ENCODE data around the gene KIT. TPM values are rescaled to one million over a fixed set of nuclear protein-coding genes. Genes with fewer than 3 reads are reported as not detected.
A peak's percentile ranks its signal among the peaks of the same experiment; 100 is the strongest.

The KIT gene
- total RNA-seq, 1 donor from 2014 or later: 1.4 TPM

DNA sequence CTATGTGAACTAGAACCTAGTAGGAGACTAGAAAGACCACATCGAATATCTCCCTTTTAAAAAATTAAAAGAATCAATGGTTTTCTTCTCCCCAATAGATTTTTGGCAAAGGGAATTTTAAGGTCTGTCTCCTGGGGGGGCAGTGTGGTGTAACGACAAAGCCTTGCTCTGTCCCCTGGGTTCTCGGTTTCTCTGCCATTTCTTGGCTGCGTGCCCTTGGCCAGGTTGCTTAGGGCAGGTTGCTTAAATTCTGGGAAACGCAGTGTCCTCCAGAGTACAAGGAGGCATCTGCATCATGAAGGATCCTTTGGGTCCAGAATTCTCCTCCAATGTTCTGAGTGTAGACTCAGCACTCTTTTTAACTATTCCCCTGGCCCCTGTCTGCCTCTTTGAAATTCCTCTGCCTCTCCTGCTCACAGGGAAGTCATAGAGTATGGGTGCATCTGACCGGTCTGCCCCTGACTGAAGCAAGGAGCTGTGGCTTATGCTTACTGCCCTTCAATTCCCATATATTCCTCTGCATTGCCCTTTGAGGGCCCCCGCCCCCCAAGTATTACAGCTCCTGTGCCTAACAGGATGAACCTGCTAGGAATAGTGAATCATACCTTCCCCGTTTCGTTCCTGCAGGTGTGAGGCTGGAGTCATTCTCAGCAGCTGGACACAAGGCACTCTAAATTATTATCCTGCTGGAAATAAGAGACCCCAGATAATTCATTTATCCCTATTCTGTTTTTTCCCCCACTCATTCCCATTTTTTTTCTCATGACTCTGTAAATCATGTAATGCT lies 2.2 kb downstream of the KIT start:
- ATAC-seq (no peak), DNase-seq (no peak)
- intact Hi-C loops (cut with micrococcal nuclease): no loop called here

DNA sequence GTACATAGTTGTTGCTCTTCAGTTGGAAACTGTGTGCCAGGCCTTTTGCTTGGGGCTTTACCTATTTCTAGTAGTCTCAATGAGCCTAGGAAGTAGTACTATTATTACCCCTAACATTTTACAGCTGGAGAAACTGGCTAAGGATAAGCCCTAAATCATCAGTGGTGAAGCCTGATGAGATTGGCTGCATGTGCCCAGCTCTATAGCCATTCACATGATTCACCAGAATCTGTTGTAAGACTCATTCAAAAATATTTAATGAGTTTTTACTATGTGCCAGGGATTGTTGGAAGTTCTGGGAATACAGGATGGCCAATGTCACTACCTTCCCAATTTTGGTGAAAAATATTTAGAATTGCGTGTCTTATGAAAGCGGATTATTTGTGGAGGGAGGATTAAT lies 2.8 kb downstream of the KIT start:
- no peak for ATAC-seq
- intact Hi-C loops (cut with micrococcal nuclease): no loop called here
- DNase-seq: no peak

DNA sequence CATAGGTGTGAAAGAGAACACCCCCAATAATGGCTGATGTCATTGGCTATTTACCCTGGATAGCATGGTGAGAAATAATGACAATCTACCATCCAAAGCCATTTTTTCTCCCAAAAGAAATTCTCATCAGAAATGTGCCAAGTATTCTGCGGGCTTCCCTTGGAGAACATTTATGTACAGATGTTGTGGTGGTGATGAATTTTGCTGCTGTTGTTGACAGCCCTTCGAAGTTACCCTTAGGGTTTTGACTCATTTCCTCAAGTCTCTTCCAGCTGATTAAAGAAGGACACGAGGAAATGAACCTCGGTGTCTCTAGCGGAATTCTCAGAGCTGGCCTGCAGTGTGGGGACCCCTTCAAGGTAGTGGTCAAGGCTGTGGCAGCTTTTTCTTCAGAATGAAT lies 3.4 kb downstream of the KIT start:
- no peak for ATAC-seq
- intact Hi-C loops (cut with micrococcal nuclease): no loop called here

DNA sequence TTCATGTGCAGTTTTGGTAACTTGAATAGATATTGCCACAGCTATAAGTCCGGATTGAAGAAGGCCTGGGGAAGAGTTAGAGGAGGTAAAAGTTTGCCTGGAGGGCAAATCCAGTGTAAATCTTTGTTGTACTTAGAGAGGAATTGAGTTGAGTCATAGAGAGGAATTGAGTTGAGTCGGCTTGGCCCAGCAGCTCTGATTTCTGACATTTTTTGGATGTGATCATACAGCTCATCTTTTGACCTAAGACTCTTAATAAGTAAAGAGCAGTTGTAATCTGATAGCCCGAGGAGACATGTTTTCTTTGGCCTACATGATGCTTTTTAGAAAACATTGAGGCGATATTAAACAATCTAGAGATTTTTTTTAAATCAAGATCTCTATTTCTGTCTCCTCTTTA lies 3.9 kb downstream of the KIT start:
- ATAC-seq (no peak), DNase-seq (no peak)
- intact Hi-C loops (cut with micrococcal nuclease): no loop called here

More for the DNA sequence above, 3.4 kb downstream of the KIT start:
- DNase-seq: no peak

DNA sequence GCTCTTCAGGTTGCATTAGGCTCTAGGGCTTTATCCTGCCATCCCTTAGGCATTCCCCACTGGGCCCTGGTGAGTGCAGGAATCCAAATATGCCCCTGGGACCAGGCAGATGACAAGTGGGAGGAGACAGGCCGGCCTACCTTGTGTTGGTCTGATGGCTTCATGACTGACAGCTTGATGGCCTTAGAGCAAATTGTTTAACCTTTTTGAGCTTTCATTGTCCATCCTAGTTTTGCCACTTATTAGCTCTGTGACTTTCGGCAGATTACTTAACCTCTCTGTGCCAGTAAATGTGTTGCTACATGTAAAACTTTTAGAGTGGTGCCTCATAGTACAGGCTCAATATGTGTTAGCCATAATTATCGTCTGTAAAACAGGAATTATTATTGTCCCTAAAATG lies 4.4 kb downstream of the KIT start:
- intact Hi-C loops (cut with micrococcal nuclease): no loop called here
- DNase-seq (no peak), ATAC-seq (no peak)

DNA sequence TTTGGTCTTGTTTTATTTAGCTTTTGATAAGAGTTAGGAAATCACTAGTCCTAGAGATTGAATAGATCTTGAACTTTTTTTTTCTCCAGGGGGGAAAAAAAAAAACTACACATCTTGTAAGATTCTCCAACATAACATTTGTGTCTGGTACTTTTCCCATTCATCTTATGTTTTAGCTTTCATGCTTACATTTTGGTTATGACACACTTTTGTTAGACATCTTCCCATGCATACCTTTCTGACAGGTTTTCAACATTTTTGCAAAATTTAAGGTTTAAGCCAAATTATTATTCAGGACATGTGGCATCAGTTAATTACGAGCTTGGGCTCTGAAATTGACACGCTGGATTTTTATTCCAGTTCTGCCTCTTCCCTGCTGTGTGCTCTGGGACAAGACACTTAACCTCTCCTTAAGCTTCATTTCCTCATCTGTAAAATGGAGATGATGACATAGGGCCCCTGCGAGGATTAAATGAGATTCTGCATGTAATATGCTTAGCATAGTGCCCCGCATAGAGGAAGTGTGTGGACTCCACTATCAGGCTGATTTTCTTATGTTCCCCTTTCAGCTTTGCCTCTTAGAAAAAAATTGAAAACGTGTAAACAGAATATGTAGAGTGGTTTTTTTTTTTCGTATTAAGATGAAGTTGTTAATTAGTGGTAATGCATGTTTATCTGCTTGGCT lies 5.3 kb downstream of the KIT start:
- ATAC-seq: no peak
- intact Hi-C loops (cut with micrococcal nuclease): no loop called here
- no peak for DNase-seq

DNA sequence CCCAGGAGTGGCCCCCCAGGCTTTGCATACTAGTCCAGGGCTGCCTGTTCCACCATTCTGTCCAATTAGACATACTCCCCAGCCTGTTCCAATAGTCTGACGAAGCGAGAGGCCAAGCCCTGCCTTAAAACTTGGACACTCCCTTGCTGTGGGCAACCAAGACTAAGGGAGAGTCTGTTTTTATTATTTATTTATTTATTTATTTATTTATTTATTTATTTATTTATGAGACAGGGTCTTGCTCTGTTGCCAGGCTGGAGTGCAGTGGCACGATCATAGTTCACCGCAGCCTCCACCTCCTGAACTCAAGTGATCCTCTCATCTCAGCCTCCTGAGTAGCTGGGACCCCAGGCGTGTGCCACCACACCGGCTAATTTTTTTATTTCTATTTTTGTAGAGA lies 6.6 kb downstream of the KIT start:
- intact Hi-C loops (cut with micrococcal nuclease): no loop called here

DNA sequence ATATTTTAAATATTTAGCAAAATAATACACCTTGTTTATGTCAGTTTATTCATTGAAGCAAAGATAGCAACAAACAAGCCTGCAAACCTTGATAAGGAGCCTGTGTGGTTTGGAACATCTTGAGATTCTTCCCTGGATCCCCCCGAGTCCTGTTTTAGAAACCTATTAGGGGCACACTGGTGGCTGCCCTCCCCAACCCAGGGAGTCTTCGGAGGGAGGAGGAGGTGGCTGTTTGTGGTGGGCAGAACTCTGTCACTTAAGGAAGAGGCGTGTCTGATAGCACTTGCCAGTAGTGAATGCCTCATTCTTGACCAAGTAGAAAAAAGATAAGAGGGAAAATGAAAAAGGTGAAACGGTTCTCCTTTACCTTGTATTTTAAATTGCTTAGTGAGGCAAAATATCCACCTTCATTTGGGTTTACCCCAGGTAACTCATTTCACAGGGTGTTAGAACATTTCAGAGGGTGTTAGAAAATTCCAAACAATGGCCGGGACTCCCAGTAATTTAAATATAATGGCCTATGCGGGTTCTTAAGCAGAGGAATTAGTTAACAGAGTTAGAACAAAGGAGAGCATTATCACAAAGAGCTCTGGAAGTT lies 10.4 kb downstream of the KIT start:
- DNase-seq (no peak), ATAC-seq (no peak)
- intact Hi-C loops (cut with micrococcal nuclease): no loop called here

More for the DNA sequence above, 6.6 kb downstream of the KIT start:
- ATAC-seq (no peak), DNase-seq (no peak)

DNA sequence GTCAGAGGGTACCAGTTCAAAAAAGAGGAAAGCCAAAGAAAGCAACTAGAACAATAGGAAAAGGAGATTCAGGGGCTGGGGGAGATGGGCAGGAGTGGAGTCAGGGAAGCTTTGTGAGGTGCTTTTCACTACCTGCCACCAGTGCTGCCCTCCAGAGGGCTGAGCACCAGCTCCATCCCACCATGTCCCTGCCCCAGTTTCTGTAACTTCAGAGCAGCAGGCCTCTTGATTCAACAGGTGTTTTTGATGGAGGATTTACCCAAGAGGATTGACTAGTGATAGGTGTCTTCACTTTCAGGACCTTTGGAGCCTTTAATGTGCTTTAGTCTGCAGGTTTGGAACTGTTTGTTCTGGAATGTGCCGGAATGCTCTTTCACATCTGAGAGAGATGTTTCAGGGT lies 12.1 kb downstream of the KIT start:
- ATAC-seq (no peak), DNase-seq (no peak)
- intact Hi-C loops (cut with micrococcal nuclease): no loop called here

DNA sequence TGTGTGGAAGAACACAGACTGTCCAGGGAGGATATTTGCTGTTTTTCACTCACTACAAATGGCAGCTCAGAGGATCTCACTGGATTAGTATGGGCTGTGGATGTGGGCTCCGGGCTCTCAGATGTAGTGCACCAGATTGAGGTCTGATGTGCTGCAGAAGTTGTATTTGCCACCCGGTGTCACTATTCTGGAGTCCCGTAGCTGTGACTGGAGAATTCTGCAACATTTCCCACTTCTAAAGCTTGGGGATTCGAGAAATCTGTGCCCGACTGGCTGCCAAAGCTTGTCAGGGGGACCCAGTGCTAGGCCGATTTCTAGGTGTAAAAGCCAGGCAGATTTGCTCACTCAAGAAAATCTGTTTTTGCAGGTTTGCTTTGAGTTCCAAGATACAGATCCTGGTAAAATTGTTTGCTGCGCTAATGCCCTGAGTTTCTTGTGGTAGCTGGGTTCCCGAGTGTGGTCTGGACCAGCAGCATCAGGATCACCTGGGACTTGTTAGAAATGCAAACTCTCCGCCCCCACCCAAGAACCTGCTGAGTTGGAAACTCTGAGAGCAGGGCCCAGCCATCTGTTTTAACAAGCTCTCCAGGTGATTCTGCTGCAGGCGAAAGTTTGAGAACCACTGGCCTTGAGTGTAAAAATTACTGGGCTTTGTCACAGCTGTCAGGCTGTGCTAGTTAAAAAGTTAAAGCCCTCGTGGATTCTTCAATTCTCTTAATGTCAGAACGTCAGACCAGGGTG lies 18.1 kb downstream of the KIT start:
- ATAC-seq: no peak
- intact Hi-C loops (cut with micrococcal nuclease): no loop called here
- DNase-seq: no peak

DNA sequence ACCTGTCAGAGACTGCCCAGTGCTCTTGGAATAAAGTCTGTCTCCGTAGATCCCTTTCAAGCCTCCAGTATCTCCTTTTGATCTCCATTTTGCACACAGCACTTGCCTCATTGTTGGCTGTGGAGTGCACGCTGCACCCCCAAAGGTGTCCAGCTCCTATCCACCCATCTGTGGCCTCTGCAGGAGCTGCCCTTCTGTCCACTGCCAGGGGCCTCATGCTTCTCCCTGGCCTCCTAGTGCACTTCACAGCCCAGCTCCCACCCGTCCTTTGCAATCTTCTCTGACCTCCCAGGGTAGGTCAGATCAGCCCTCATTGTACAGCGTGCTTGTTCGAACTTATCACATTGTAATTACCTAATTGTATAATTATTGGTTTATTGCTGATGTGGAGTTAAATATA lies 18.9 kb downstream of the KIT start:
- intact Hi-C loops (cut with micrococcal nuclease): no loop called here
- DNase-seq (no peak), ATAC-seq (no peak)

DNA sequence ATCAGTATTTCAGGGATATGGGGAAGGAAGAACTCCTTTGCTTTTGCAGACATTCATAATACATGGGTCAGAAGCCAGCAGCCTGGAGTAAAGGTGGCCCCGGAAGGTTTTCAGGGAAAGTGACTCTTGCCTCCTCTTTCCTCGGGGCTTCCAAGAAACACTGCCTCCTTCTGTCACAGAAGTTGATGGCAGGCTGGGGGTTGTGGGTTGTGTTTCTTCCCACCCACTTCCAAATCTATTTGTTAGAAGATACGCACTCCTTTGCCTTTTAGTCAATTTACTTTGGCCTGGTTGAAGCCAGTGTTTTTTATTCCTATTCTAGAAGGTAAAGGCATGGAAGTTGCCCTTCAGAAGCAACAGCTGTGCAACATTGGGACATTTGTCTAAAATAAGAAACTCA lies 19.7 kb downstream of the KIT start:
- intact Hi-C loops (cut with micrococcal nuclease): no loop called here
- no peak for ATAC-seq
- DNase-seq: no peak

DNA sequence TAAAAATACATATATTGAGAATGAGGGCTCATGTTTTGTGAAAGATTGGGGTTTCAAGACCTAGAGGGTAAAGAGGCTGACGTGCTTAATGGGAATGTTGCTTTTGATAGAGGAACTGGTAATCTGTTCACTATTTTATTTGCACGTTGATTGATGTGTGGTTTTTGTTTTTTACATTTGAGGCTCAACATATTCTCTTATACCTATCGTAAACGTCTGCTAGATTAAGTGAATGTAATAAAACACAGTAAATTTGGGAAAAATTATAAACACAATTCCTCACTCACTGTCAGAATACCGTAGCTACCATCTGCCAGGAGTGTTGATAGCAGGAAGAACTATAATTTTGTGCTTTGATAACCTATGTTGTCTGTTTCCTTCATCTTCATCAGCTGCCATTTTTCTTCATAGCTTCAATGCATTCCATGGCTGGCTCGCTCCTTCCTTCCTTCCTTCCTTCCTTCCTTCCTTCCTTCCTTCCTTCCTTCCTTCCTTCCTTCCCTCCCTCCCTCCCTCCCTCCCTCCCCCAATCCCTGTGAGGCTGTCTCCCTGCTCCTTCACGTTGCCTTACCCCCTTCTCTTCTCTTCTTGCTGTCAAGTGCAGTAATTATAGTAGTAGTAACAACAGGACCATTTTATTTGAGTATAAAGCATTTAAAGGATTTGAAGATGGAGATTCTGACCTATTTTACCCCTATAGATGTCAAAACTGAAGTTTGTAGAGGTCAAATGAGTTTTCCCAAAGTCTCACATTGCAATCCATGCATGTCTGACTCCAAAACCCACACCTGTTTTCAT lies 20.3 kb downstream of the KIT start:
- intact Hi-C loops (cut with micrococcal nuclease): no loop called here
- no peak for ATAC-seq

DNA sequence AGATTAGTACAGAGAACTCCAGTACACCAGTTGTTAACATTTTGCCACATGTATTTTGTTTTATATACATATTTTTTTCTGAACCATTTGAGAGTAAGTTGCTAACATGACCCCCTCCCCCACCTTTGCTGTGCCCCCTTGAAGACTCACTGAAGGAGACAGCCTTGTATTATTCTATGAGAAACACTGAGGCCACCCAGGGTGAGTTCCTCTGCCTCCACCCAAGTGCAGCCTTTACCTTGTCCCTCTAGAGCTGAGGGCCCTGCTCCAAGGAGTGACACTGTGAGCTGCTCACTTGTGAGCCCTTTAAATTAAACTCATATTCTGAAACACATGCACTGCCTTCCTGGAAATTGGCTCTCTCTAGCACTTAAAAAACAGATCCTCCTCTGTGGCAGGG lies 21.1 kb downstream of the KIT start:
- intact Hi-C loops (cut with micrococcal nuclease): no loop called here
- ATAC-seq (no peak), DNase-seq (no peak)

More for the DNA sequence above, 20.3 kb downstream of the KIT start:
- no peak for DNase-seq

DNA sequence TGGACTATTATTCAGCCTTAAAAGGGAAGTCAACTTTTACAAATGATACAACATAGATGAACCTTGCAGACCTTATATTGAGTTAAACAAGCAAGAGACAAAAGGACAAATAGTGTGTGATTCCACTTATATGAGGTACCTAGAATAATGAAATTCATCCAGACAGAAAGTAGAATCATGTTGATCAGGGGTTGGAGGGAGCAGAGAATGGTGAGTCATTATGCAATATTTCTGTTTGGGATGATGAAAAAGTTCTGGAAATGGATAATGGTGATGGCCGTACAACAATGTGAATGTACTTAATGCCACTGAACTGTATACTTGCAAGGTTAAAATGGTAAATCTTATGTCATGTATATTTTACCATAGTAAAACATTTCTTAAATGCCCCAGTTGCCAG lies 22.1 kb downstream of the KIT start:
- ATAC-seq: no peak
- DNase-seq: no peak
- intact Hi-C loops (cut with micrococcal nuclease): no loop called here

DNA sequence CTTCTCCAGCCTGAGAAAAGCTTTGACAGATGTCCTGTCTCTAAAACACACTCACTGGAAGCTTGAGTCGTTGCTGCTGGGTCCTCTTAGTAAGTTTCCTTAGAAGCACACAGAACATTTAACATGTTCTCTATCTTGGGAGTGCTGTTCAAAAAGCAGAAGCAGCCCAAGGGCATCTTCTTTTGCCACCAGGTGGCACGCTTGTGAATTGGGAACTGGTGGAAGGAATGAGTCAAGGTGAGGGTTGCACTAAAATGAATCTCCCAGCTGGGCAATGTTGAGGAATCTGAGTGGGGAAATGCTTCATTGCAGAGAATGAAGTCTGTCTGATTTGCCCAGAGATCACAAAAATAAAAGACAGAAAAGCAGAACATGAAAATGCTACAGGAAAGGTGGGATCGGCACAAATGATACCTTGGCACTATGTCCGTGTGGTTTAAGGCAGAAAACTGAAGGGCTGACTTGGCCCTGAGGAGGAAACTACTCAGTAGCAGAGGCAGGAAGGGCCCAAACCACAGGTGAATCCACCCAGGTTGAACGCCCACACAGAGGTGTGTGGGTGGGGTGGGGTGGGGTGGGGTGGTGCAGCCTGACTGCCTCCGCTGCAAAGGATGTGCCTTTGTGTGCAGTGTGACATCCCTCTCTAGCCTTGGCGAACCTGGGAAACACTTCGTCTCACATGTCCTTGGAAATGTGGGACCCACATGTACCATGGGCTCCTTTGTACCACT lies 26.0 kb downstream of the KIT start:
- no peak for DNase-seq
- peak; percentile 22 for ATAC-seq
- intact Hi-C loops (cut with micrococcal nuclease): no loop called here

DNA sequence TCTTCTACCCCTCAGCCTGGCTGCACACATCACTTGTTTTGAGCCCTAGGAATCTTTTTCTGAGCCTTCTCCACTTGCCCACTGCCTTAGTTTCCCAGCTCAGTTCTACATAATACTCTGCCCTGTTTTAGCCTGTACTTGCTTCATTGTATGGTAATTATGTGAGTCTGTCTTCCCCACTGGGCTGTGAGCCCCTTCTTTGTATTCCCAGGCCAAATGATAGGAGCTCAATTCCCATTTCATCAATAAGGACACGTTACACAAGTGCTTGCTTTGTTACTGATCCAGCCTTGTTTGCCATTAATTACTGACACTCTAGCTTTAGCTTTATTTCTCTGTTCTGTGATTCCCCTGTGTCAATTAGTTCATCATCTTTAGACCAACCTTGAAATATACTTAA lies 28.1 kb downstream of the KIT start:
- DNase-seq (no peak), ATAC-seq (no peak)
- intact Hi-C loops (cut with micrococcal nuclease): no loop called here
